Renal cortical epithelial cell (primary cell): ENCODE measurements around the gene CPNE6. TPM values are rescaled to one million over a fixed set of nuclear protein-coding genes. Genes with fewer than 3 reads are reported as not detected.

Experiments
- DNase-seq: peaks from one replicate; pipeline ENCODE4 v3.0.0-alpha.2; 2011; ENCODE audit warnings: low read depth
- total RNA-seq: library from RNA; depleted of rRNA; stranded (reverse); fragments of >200 nt; gene quantifications from 2 replicates; pipeline ENCODE4 v1.2.3, GENCODE V29; 2014

The CPNE6 gene
- total RNA-seq, 1 donor from 2014 or later = not detected

DNA sequence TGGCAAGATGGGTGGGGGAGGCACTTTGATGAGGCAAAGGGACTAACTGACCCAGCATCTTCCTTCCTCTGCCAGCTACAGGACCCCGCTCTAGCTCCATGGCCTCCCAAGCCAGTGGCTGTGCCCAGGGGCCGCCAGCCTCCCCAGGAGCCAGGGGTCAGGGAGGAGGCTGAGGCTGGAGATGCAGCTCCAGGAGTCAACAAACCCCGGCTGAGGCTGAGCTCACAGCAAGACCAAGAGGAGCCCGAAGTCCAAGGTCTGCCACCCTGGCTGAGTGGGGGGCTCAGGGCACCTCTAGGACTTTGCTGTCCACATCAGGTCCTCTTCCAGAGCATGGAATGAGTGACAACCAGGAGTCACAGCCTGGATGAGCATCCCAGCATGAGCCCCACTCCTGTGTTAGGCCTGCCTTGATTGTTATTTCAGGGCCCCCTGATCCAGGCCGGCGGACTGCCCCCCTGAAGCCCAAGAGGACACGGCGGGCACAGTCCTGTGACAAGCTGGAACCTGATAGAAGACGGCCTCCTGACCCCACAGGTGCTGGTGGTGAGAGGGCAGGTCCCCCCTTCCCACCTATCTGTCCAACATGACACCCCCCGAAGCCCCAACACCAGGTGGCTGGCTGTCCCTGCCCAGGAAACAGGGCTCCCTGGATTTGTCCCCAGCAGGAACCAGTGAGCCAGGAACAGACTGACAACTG, 2.5 kb upstream of the CPNE6 start:
- no peak for DNase-seq

DNA sequence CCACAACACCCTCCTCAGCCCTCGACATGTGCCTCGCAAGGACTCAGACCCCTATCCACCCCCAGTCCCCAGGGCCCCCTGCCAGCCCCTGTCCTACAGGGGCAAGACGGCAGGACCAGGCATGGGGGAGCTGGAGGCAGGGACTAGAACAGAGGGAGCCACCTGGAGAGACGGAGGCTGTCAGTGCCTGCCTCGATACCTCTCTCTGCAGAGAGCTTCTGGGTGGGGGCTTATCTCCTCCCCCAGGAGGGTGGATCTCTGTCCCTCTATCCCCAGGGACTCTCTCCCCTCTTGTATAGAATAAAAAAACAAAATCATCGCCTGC, 2.0 kb upstream of the CPNE6 start:
- DNase-seq = no peak

DNA sequence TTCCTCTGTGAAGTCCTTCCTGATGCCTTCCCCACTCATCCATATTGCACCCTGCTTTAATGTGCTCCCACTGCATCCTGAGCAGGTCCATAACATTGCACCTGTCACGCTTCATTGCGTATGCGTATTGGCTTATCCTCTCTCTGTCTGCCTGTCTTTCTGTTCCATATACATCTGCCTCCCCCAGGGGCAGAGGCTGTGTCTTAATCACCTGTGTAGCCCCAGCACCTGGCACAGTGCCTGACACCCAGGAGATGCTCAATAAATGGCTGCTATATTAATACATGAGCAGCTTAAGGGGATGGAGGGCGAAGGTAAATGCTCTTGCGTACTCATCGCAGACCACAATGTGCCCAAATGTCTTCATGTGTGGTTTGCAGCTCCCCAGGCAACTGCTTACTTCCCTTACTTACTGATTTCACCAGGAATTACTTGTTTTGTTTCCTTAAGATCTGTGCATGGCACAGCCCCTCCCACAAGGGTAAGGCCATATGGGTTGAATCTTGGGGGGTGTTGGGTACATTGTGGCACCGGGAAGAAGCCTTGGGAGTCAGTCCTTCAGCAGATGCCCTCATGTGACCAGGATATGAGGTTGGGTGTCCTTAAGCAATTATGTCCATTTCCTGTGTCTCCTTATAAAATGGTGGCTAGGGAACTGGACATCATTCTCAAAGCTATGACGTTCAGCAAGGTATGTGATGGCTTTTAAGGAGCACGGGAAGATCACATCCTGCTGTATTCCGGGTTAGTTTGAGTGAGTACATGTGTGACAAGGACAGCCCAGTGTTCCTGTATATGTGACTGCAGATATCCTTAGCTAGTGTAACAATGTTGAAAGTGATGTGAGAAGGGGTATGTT, 848 bp upstream of the CPNE6 start:
- no peak for DNase-seq

DNA sequence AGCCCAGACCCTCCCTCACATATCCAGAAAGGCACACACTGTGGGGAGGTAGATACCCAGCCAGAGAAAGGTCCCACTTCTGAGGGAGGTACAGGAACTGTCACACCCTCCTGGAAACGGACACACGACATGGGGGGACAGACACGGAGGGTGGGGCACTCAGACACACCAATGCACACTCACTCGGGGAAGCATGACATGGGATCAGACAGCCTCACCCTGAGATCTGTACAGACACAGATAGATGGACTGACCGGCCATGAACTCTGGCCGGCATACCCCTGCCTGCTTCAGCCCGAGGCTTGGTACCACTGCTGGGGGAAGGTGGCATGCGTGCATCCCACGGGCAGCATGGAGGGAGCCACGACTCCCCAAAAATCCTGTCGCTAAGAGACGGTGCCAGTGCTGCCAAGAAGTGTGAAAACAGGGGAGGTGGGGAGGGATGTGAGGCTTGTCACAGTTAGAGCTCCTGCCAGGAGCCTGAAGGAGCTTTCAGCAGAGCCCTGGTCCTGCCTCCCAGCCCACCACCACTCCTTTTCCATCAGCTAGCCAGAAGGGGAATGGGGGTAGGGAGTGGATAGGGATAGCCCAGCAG, 571 bp downstream of the CPNE6 start:
- no peak for DNase-seq

DNA sequence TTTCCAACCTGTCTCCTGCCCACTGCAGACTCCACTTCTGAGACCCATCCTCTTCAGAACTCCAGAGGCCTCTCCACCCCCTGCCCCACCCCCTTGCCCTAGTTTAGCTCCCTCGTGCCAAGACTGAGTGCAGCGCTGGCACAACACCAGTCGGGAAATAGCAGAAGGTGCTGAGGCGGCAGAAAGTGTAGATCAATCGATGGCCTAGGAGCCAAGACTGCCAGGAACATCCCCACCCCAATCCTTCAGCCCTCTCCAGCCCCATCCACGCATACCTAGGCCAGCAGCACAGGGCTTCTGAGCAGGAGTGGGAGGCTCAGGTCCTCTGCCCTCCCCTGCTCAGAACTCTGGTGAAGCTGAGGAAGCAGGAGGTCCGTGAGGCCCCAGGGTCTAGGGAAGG, 1.1 kb downstream of the CPNE6 start:
- DNase-seq = no peak

DNA sequence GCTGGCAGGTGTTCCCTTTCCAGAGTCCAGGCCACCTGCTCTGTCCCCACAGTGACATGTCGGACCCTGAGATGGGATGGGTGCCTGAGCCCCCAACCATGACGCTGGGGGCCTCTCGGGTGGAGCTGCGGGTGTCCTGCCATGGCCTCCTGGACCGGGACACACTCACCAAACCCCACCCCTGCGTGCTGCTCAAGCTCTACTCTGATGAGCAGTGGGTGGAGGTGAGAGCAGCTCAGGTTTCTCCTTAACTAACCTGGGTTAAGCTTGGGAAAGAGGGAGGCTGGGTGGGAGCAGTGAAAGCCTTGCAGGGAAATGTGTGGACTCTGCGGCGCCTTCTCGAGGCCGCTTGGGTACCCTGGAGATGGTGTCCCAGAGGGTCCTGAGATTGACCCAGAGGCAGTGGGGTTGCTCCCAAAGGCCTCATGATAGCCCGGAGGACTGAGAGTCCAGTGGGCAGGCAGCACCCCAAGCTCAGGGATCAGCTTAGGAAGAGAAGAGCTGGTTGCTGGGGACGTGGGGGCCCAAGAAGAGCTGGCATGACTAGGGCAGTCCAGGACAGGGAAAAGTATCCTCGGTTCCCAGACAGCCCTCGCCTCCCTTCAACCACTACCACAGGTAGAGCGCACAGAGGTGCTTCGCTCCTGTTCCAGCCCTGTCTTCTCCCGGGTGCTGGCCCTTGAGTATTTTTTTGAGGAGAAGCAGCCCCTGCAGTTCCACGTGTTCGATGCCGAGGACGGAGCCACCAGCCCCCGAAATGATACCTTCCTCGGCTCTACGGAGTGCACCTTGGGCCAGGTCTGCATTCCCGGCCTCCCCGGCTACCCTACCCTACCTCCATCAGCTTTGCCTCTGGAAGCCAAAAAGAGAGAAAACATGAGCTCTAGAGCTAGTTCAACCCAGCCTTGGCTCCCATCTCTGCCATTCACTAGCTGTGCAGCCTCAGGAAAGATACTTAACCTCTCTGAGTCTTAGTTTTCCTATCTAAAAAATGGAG, 1.8 kb downstream of the CPNE6 start:
- DNase-seq = no peak

DNA sequence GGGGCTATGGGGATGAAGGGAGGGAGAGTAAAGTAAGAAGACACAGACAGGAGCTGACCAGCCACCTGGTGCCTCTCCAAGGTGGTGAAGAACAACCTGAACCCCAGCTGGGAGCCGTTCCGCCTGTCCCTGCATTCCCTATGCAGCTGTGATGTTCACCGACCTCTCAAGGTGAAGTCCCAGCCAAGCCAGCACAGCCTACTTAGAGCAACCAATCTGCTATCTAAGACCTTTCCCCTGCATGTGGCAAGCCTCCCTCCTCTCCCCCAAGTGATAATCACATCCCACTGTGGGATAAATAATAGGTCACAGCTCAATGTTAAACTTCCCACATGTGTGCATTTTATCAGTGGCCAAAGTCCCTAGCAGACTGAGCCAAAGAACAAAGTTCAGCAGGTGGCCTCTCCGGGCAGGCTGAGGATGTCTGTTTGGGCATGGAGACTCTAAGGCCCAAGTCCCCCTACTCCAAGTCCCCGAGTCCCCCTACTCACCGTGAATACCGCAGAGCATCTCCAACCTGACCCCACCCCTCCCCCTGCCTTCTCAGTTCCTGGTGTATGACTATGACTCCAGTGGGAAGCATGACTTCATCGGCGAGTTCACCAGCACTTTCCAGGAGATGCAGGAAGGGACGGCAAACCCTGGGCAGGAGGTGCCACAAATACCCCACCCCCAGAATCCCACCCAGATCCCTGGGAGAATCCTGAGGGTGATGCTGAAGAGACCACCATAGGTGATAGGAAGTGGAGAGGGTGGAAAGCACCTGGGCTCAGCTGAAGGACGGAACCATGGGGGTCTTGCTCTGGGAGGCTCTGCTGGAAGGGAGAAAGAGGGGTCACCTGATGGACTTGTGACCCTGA, 3.5 kb downstream of the CPNE6 start:
- DNase-seq = no peak

DNA sequence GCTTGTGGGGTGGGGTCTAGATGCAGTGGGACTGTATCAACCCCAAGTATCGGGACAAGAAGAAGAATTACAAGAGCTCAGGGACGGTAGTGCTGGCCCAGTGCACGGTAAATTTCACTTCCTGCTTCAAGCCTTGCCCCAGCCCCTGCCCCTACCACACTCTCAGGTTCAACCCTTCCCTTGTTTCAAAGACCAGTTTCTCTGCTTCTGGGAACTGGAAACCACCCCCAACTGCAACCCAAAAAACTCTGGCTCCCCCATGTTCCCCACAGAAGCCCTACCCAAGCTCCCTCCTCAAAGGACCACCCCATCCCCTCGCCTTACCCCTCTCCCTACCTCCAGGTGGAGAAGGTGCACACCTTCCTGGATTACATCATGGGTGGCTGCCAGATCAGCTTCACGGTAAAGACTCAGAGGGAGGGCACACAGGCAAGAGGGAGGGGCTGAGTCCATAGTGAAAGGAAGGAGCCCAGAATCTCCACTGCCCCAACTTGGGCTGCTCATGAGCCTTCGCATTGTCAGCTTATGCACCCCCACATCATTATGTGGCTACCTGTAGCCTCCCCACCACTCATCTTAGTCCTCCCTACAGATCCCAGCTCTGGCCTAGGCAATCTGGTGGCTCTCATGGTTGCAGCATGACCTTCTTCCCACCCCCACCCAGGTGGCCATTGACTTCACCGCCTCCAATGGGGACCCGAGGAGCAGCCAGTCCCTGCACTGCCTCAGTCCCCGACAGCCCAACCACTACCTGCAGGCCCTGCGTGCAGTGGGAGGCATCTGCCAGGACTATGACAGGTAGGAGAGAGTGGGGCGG, 4.3 kb downstream of the CPNE6 start:
- DNase-seq = no peak

DNA sequence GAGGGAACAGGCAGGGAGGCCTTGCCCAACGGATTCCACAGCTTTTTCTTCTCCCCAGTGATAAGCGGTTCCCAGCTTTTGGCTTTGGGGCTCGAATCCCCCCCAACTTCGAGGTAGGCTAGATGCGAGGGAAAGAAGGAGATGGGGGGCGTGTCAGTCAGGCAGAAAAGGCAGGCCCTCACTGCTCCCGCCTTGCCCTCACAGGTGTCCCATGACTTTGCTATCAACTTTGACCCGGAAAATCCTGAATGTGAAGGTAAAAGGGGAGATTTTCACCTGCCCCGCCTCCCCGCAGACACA, 4.9 kb downstream of the CPNE6 start:
- no peak for DNase-seq

DNA sequence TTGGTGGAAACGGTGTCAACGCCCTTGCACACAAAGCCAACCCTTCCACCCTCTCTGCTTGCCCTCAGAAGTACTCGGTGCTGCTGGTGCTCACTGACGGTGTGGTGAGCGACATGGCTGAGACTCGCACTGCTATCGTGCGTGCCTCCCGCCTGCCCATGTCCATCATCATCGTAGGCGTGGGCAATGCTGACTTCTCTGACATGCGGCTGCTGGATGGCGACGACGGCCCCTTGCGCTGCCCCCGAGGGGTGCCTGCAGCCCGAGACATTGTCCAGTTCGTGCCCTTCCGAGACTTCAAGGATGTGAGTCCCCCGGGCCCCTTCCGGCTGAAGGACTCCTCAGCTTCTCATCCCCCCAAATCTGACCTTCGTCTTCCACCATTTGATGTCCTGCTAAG, 5.7 kb downstream of the CPNE6 start:
- DNase-seq = no peak

DNA sequence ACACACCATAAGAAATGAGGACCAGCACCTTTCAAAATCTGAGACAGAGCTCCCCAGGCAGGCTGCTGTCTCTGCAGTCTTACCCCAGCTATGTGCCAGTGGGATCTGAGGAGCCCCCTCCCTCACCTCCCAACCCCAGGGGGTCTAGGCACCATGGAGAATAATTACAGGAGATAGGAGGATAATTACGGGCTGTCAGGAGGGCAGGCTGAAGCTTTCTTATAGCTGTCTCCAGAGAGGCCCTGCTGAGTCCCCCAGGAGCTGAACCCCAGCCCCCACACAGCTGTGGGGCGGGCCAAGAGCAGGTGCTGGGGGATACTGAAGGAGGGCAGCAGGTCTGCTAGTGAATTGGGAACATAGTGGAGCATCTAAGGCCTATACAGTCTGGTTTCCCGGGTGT, 6.8 kb downstream of the CPNE6 start:
- no peak for DNase-seq

DNA sequence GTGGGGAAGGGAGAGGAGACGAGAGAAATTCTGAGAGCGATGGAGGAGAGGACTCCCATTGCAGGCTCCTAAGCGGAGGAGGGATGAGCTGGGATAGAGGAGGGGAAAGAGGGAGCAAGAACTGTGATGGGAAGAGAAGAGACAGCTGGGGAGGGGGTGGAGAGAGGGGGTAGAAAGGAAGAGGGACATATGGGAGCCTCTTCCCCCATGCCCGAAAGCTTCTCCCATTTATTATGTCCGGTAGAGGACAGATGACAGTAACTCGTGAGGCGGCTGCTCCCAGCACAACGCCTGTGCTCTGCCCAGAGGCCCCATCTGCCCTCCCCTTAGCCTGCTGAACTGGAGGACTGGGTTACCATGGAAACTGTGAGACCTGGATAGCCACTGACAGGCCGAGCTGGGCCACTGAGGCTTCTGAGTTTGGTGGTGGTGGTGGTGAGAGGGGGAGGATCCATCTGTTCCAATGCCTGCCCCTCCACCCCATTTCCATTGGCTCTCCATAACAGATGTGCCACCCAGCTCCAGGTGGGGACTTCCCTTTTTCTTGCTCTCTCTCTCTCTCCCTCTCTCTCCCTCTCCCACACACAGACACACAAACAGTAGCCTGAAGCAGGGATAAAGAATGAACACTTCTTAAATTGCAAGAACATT, 8.3 kb downstream of the CPNE6 start:
- no peak for DNase-seq

DNA sequence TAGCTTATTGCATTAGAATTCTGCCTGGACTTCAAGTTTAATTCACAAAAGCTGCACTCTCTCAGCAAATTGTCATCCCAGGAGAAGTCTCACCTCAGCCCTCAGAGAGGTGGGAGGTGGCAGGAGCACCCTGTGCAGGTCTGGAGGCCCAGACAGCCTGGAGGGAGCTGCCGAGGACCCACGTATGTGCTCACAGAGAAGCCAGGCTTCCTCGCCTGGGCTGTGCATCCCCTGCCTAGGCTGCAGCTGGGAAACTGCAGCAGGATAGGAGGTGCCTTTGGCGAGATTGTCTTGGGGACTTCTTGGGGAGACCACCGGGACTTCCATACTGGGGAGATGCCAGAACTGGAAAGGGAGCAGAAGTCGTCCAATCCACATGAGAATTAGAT, 8.8 kb downstream of the CPNE6 start:
- no peak for DNase-seq

DNA sequence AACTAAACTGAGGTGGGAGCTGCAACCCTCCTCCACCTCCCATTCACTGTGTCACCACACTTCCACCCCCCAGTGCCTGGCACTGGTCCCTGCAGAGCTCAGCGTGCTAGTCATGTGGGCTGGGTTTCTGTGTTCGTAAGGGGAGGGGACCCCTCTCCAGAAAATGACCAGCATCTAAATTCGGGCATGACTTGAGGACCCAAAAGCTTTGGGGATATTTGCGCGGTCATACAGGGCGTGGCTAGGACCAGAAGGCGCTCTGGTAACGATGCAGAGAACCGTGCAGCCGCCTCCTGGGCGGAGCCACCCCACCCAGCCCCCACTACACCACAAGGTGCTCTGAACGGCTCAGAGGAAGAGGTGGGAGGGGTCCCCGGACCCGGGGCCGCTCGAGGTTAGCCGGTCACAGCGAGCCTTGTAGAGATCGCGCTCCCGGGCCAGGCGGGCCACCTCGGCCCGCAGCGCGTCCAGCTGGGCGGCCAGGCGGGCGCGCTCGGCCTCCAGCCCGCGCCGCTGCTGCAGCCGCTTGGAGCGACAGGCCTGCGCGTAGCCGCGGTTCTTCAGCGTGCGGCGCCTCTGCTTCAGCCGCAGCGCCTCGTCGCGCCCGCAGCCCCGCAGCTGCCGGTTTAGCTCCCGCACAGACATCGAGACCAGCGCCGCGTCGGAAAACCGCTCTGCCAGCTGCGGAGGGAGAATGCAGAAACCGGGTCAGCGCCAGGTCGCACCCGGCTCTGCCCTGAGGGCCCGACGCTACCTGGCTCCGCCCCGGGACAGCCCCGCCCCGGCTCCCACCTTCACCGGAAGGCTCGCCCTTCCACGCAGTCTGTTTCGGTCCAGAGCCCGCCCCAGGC, 9.8 kb downstream of the CPNE6 start:
- DNase-seq = no peak

DNA sequence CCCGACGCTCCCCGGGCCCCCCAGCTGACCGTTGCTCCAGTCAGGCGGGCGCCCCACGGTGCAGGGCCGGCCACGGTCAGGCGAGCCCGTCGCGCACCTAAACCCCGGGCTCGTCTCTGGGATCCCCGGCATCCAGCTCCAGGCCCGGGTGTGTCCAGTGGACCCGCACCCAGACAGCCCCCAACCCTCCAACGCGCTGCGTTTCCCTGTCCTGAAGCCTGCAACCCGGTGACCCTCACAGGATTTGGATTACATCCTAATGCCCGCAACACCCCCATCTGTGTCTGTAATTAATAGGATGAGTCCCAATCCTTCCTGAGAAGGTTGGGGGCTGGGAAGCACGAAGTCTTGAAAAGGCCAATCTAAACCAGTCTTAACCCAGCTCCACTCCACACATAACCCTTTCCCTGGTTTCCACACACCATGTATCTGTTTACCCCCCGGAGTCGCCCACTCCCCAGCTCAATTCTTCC, 10.4 kb downstream of the CPNE6 start:
- no peak for DNase-seq

DNA sequence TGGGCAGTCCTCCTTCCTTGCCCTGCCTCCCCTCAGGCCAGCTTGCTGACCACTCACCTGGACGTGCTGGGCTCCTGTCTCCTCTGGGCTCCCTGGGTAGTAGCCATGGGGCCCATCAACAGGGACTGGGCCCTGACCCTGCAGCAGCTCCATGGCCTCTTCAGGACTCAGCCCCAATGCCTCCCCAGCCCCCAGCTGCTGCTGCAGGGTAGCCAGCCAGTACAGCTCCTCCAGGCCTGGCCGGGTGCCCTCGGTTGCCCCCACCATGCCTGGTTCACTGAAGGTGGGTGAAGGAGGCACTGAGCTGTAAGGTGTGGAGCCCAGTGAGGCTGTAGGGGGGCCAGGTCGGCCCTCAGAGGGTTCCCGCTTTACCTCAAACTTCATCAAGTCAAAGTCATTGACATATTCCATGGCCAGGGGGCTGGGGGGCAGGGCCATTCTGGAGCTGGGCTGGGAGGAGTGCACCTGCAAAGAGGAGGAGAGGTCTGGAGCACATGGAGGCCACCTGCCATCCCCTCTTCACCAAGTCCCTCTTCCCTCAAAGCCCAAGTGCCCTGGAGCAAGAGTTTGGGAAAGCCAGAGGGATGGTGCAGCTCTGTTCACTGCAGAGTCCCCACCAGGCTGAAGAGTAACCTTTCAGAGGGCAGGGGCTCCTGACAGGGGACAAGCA, 11.2 kb downstream of the CPNE6 start:
- no peak for DNase-seq

DNA sequence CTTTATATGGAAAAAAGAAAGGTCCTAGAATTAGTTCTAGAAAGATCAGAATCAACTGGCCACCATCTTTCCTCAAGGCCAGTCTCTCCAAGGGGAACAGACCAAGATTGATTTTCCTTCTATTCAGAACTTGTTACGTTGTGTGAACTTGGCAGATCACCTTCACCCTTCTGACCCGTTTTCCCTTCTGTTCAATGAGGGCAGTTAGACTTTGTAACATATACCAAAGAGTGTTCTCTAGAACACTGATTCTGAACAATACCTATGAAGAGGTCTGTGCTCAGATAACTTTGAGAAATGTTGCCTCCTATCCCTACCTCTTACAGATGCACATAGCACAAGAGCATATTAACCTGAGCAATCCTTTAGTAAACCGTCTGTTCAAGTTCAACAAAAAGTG, 12.1 kb downstream of the CPNE6 start:
- no peak for DNase-seq

DNA sequence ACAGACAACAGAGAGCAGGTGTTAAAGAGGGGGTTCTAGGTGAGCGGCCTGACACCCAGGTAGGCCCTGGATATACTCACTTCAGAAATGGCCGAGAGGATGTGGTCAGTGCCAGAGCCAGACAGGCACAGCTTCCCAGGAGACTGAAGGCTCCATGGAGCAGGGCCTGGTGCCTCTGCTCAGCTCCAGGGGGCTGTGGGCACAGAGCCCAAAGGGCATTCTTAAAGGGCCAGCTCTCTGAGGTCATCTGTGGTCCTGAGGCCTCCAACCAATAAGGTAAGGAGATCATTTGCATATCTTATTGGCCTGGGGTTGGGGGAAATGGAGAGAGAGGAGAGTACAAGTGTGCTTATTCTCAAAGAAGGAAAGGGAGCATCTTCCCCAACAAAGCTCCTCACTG, 13.1 kb downstream of the CPNE6 start:
- no peak for DNase-seq
